DOHH2 (cell line): ENCODE results near the gene NEDD4L.

ENCODE experiments used
- CTCF ChIP-seq: fragments of 200-600 bp; sonication (generic); IDR thresholded peaks from one replicate; pipeline ENCODE4 v1.5.1; 2014; ENCODE audit warnings: antibody characterized with exemption, mild to moderate bottlenecking, low read depth, low read length; ENCODE audit not compliant: poor library complexity, severe bottlenecking
- EZH2phosphoT487 ChIP-seq: fragments of 200-600 bp; sonication (generic); IDR thresholded peaks from 2 replicates; pipeline ENCODE4 v1.6.1; 2017; ENCODE audit warnings: borderline replicate concordance, mild to moderate bottlenecking, antibody characterized with exemption, low read length, moderate library complexity, mixed read lengths

DNA sequence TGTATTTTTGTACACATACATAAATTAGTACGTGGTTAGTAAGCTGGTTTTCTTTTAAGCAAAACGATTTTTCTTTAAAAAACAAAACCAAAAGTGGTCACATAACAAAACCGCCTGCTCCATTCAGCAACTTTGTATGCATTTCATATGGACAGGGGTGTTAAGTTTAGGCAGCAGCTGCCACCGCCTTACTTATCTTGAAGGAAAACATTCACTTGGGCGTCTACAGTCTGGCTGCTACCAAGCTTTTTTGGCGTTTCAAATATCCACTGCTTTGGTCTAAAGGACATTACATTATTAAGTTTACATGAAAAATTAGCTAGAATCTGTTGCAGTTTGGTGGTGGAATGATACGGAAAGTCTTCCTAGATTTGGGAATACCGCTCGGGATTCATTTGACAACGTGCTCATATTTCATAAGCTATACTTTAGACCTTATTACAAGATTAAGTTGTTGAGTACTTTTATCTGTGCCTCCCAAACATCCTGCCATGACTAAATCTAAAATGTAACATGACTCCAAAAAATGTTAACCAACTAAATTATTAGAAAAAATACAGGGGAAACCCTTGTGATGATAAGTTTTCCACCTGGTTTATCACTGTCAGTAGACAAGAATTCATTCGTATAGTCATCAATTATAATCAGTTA lies 214.8 kb downstream of the NEDD4L start:
- no peak for TF ChIP-seq CTCF
- TF ChIP-seq EZH2phosphoT487 = no peak
